Liver (tissue), 3 donors: ENCODE results near the gene SYNGR3.

ENCODE experiments used
- EGR1 ChIP-seq, 2 donors: IDR thresholded peaks; 2 replicates each; pipeline ENCODE4 v1.6.1; 2016 to 2018; ENCODE audit warnings: antibody characterized with exemption in 2 of 2, low read depth in 2 of 2
- FOXA1 ChIP-seq: IDR thresholded peaks from 2 replicates; pipeline ENCODE4 v1.6.1; 2016; ENCODE audit warnings: antibody characterized with exemption
- GABPA ChIP-seq, 2 donors: IDR thresholded peaks in 1 of 2; conservative IDR thresholded peaks in 1 of 2; 2 replicates each; pipeline ENCODE4 v1.6.1; 2016; ENCODE audit warnings: antibody characterized with exemption in 2 of 2, mild to moderate bottlenecking in 1 of 2, moderate library complexity in 1 of 2
- JUND ChIP-seq, 2 donors: IDR thresholded peaks; 2 replicates each; pipeline ENCODE4 v1.6.1; 2016; ENCODE audit warnings: antibody characterized with exemption in 2 of 2
- NR2F2 ChIP-seq: IDR thresholded peaks from 2 replicates; pipeline ENCODE4 v1.6.1; 2016; ENCODE audit warnings: antibody characterized with exemption
- RXRA ChIP-seq, 2 donors: IDR thresholded peaks; 2 replicates each; pipeline ENCODE4 v1.6.1; 2017 to 2018; ENCODE audit warnings: antibody characterized with exemption in 2 of 2, mild to moderate bottlenecking in 1 of 2
- TAF1 ChIP-seq: conservative IDR thresholded peaks from 2 replicates; pipeline ENCODE4 v1.6.1; 2016; ENCODE audit warnings: antibody characterized with exemption, mild to moderate bottlenecking
- TF ChIP-seq, protein P1 (sequence below): fragments of 150-350 bp; IDR thresholded peaks from 2 replicates; pipeline ENCODE4 v1.5.1; 2017; ENCODE audit warnings: improper control_type of control experiment, low read depth, low read length; ENCODE audit not compliant: missing input control
- TF ChIP-seq, protein P2 (sequence below): IDR thresholded peaks from 2 replicates; pipeline ENCODE4 v1.6.1; 2016; ENCODE audit warnings: antibody characterized with exemption, mild to moderate bottlenecking
- TF ChIP-seq, protein P3 (sequence below): IDR thresholded peaks from 2 replicates; pipeline ENCODE4 v1.6.1; 2016; ENCODE audit warnings: antibody characterized with exemption
- TF ChIP-seq, protein P4 (sequence below): IDR thresholded peaks from 2 replicates; pipeline ENCODE4 v1.6.1; 2016; ENCODE audit warnings: antibody characterized with exemption
- TF ChIP-seq, protein P5 (sequence below): IDR thresholded peaks from 2 replicates; pipeline ENCODE4 v1.6.1; 2016; ENCODE audit warnings: antibody characterized with exemption
- donor health status: healthy.
- donor health status: healthy.

DNA sequence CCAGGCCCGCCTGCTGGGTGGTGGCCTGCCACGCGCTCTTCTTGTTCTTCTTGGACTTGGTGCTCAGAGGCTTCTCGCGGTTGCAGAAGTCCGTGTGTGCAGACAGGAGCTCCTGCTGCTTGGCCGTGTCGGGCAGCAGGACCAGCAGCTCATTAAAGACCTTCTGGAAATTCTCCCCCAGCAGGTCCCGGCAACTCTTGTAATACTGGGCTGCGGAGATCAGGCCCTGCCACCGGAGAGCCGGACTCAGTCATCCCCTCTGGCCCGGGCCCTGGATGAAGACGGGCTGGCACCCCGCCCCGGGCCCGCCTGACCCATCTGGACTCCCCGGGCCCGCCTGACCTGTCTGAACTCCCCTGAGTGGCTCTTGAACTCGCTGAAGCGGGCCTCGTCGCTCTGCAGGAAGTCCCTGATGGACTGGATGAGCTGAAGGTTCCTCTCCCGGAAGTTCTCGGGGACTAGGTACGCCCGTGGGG, 8.6 kb downstream of the SYNGR3 start:
- TF ChIP-seq JUND (IDR thresholded peaks at IDR 0.05): no peak
- TF ChIP-seq TAF1: no peak
- TF ChIP-seq FOXA1: no peak
- TF ChIP-seq, protein P1, sequence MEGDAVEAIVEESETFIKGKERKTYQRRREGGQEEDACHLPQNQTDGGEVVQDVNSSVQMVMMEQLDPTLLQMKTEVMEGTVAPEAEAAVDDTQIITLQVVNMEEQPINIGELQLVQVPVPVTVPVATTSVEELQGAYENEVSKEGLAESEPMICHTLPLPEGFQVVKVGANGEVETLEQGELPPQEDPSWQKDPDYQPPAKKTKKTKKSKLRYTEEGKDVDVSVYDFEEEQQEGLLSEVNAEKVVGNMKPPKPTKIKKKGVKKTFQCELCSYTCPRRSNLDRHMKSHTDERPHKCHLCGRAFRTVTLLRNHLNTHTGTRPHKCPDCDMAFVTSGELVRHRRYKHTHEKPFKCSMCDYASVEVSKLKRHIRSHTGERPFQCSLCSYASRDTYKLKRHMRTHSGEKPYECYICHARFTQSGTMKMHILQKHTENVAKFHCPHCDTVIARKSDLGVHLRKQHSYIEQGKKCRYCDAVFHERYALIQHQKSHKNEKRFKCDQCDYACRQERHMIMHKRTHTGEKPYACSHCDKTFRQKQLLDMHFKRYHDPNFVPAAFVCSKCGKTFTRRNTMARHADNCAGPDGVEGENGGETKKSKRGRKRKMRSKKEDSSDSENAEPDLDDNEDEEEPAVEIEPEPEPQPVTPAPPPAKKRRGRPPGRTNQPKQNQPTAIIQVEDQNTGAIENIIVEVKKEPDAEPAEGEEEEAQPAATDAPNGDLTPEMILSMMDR: no peak
- TF ChIP-seq, protein P2, sequence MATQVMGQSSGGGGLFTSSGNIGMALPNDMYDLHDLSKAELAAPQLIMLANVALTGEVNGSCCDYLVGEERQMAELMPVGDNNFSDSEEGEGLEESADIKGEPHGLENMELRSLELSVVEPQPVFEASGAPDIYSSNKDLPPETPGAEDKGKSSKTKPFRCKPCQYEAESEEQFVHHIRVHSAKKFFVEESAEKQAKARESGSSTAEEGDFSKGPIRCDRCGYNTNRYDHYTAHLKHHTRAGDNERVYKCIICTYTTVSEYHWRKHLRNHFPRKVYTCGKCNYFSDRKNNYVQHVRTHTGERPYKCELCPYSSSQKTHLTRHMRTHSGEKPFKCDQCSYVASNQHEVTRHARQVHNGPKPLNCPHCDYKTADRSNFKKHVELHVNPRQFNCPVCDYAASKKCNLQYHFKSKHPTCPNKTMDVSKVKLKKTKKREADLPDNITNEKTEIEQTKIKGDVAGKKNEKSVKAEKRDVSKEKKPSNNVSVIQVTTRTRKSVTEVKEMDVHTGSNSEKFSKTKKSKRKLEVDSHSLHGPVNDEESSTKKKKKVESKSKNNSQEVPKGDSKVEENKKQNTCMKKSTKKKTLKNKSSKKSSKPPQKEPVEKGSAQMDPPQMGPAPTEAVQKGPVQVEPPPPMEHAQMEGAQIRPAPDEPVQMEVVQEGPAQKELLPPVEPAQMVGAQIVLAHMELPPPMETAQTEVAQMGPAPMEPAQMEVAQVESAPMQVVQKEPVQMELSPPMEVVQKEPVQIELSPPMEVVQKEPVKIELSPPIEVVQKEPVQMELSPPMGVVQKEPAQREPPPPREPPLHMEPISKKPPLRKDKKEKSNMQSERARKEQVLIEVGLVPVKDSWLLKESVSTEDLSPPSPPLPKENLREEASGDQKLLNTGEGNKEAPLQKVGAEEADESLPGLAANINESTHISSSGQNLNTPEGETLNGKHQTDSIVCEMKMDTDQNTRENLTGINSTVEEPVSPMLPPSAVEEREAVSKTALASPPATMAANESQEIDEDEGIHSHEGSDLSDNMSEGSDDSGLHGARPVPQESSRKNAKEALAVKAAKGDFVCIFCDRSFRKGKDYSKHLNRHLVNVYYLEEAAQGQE: no peak
- no peak for TF ChIP-seq GABPA (IDR thresholded peaks at IDR 0.05 in 1 of 2, conservative IDR thresholded peaks at IDR 0.05 in 1 of 2)
- TF ChIP-seq, protein P3, sequence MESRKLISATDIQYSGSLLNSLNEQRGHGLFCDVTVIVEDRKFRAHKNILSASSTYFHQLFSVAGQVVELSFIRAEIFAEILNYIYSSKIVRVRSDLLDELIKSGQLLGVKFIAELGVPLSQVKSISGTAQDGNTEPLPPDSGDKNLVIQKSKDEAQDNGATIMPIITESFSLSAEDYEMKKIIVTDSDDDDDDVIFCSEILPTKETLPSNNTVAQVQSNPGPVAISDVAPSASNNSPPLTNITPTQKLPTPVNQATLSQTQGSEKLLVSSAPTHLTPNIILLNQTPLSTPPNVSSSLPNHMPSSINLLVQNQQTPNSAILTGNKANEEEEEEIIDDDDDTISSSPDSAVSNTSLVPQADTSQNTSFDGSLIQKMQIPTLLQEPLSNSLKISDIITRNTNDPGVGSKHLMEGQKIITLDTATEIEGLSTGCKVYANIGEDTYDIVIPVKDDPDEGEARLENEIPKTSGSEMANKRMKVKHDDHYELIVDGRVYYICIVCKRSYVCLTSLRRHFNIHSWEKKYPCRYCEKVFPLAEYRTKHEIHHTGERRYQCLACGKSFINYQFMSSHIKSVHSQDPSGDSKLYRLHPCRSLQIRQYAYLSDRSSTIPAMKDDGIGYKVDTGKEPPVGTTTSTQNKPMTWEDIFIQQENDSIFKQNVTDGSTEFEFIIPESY: no peak
- TF ChIP-seq RXRA (IDR thresholded peaks at IDR 0.05): no peak
- TF ChIP-seq, protein P4, sequence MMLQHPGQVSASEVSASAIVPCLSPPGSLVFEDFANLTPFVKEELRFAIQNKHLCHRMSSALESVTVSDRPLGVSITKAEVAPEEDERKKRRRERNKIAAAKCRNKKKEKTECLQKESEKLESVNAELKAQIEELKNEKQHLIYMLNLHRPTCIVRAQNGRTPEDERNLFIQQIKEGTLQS: no peak
- TF ChIP-seq, protein P5, sequence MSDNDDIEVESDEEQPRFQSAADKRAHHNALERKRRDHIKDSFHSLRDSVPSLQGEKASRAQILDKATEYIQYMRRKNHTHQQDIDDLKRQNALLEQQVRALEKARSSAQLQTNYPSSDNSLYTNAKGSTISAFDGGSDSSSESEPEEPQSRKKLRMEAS: no peak
- TF ChIP-seq EGR1 (IDR thresholded peaks at IDR 0.05; ENCODE audit: low read depth in 2 of 2): no peak
- no peak for TF ChIP-seq NR2F2
